DND-41 (cell line): ENCODE results near the gene DCP1B.

Source experiments
- ATAC-seq: fragments of 200-7000 bp; cut with Tn5 transposase; 3 replicates; pipeline ENCODE4 v1.9.1; 2021; ENCODE audit warnings: low read depth; ENCODE audit not compliant: insufficient read depth
- DNase-seq: peaks from one replicate; pipeline ENCODE4 v3.0.0-alpha.2; 2020
- H2AFZ ChIP-seq: 2 replicates; pipeline ENCODE4 v1.6.0; 2012; ENCODE audit warnings: low read depth, low read length
- H3K27ac ChIP-seq: 2 replicates; pipeline ENCODE4 v1.5.1; 2012; ENCODE audit warnings: low read length, inconsistent platforms
- H3K27me3 ChIP-seq: fragments of 200-600 bp; sonication (generic); 2 replicates; pipeline ENCODE4 v1.6.0; 2012; ENCODE audit warnings: low read length, mild to moderate bottlenecking, inconsistent platforms; ENCODE audit not compliant: insufficient read depth, poor library complexity
- H3K36me3 ChIP-seq: 2 replicates; pipeline ENCODE4 v1.5.1; 2012; ENCODE audit warnings: low read length, inconsistent platforms; ENCODE audit not compliant: insufficient read depth
- H3K4me1 ChIP-seq: 2 replicates; pipeline ENCODE4 v1.5.1; 2012; ENCODE audit warnings: mild to moderate bottlenecking, low read length; ENCODE audit not compliant: insufficient read depth
- H3K4me2 ChIP-seq: 2 replicates; pipeline ENCODE4 v1.6.0; 2012; ENCODE audit warnings: mild to moderate bottlenecking, moderate library complexity, low read length, inconsistent platforms; ENCODE audit not compliant: insufficient read depth
- H3K4me3 ChIP-seq, 2 experiments: fragments of 200-600 bp in 1 of 2; shearing (Covaris generic) in 1 of 2; 2 replicates each; pipeline ENCODE4 v1.5.1; 2012 to 2016; ENCODE audit warnings: inconsistent platforms in 2 of 2, low read length in 2 of 2, mild to moderate bottlenecking in 2 of 2, low read depth in 1 of 2, moderate library complexity in 1 of 2
- H3K79me2 ChIP-seq: 2 replicates; pipeline ENCODE4 v1.6.0; 2012; ENCODE audit warnings: low read length, inconsistent platforms; ENCODE audit not compliant: insufficient read depth
- H3K9ac ChIP-seq: 2 replicates; pipeline ENCODE4 v1.6.0; 2012; ENCODE audit warnings: low read depth, mild to moderate bottlenecking, inconsistent platforms, low read length, moderate library complexity
- H3K9me3 ChIP-seq: 2 replicates; pipeline ENCODE4 v1.5.1; 2012; ENCODE audit warnings: low read length, moderate library complexity, mild to moderate bottlenecking, inconsistent platforms; ENCODE audit not compliant: insufficient read depth, severe bottlenecking
- H4K20me1 ChIP-seq: 2 replicates; pipeline ENCODE4 v1.6.0; 2012; ENCODE audit warnings: low read length; ENCODE audit not compliant: insufficient read depth
- CTCF ChIP-seq: IDR thresholded peaks from 2 replicates; pipeline ENCODE4 v1.5.1; 2012; ENCODE audit warnings: borderline replicate concordance, low read length, moderate library complexity, mild to moderate bottlenecking; ENCODE audit not compliant: poor library complexity, severe bottlenecking; ENCODE audit errors: extremely low read depth
- EZH2 ChIP-seq: IDR thresholded peaks from 3 replicates; pipeline ENCODE4 v1.6.1; 2012; ENCODE audit warnings: borderline replicate concordance, low read depth, mild to moderate bottlenecking, moderate library complexity, low read length, inconsistent platforms; ENCODE audit not compliant: severe bottlenecking

The DCP1B gene

GRCh38 chr12:1993871-1994371 lies 10.3 kb downstream of the DCP1B start:
- no peak overlapping the region for H3K4me2 ChIP-seq
- no peak for ATAC-seq

GRCh38 chr12:1993341-1993740 lies 10.9 kb downstream of the DCP1B start:
- H3K27ac ChIP-seq, result no peak overlapping the region
- H3K4me1 ChIP-seq, result no peaks in the 10 kb centered on the region
- H3K27me3 ChIP-seq, result no peaks in the 10 kb centered on the region
- H3K4me2 ChIP-seq, result no peak overlapping the region
- TF ChIP-seq EZH2 (no peak), CTCF (no peak)
- DNase-seq (no peak), ATAC-seq (no peak)
- no peak overlapping the region for H3K9ac ChIP-seq
- no peaks in the 10 kb centered on the region for H4K20me1 ChIP-seq
- H2AFZ ChIP-seq, result no peak overlapping the region
- peaks cover 51% of the 10 kb centered on the region for H3K36me3 ChIP-seq
- no peaks in the 10 kb centered on the region for H3K79me2 ChIP-seq
- no peak overlapping the region for H3K4me3 ChIP-seq
- H3K9me3 ChIP-seq, result no peaks in the 10 kb centered on the region

More at GRCh38 chr12:1993871-1994371, 10.3 kb downstream of the DCP1B start:
- no peak for TF ChIP-seq EZH2
- TF ChIP-seq CTCF, result no peak
- H3K36me3 ChIP-seq, result peaks cover 48% of the 10 kb centered on the region
- DNase-seq, result no peak
- H3K27ac ChIP-seq, result no peak overlapping the region
- H3K4me1 ChIP-seq, result no peaks in the 10 kb centered on the region
- H3K9ac ChIP-seq, result no peak overlapping the region
- no peak overlapping the region for H2AFZ ChIP-seq
- H4K20me1 ChIP-seq, result no peaks in the 10 kb centered on the region
- H3K4me3 ChIP-seq, result no peak overlapping the region
- peaks cover 2% of the 10 kb centered on the region; the same call in 1 of the 2 replicates for H3K79me2 ChIP-seq
- H3K9me3 ChIP-seq, result no peaks in the 10 kb centered on the region
- no peaks in the 10 kb centered on the region for H3K27me3 ChIP-seq

GRCh38 chr12:1992732-1993131 lies 11.5 kb downstream of the DCP1B start:
- TF ChIP-seq CTCF (no peak), EZH2 (no peak)
- Histone ChIP-seq H3K36me3 (peaks cover 57% of the 10 kb centered on the region), H3K27ac (no peak overlapping the region), H3K27me3 (no peaks in the 10 kb centered on the region), H3K9me3 (no peaks in the 10 kb centered on the region), H3K4me3 (no peak overlapping the region), H2AFZ (no peak overlapping the region), H3K4me1 (no peaks in the 10 kb centered on the region), H4K20me1 (no peaks in the 10 kb centered on the region), H3K4me2 (no peak overlapping the region), H3K79me2 (no peaks in the 10 kb centered on the region), H3K9ac (no peak overlapping the region)
- no peak for ATAC-seq
- no peak for DNase-seq

GRCh38 chr12:1989111-1989510 lies 15.1 kb downstream of the DCP1B start:
- ATAC-seq (no peak), DNase-seq (no peak)
- Histone ChIP-seq H3K4me3 (no peak overlapping the region), H3K9ac (no peak overlapping the region), H3K9me3 (peaks cover 19% of the 10 kb centered on the region), H3K79me2 (no peaks in the 10 kb centered on the region), H3K4me1 (no peaks in the 10 kb centered on the region), H3K4me2 (no peak overlapping the region), H3K27ac (no peak overlapping the region), H2AFZ (no peak overlapping the region), H3K36me3 (peaks cover 70% of the 10 kb centered on the region), H3K27me3 (no peaks in the 10 kb centered on the region), H4K20me1 (no peaks in the 10 kb centered on the region)
- no peak for TF ChIP-seq CTCF
- TF ChIP-seq EZH2, result no peak
